NCI-H526 (cell line): Measurements from ENCODE around the gene RNF17.

Experiments
- DNase-seq, 2 experiments: peaks; one replicate each; lab custom pipeline; 2025; lab: John Stamatoyannopoulos, UW

RNF17 gene

DNA sequence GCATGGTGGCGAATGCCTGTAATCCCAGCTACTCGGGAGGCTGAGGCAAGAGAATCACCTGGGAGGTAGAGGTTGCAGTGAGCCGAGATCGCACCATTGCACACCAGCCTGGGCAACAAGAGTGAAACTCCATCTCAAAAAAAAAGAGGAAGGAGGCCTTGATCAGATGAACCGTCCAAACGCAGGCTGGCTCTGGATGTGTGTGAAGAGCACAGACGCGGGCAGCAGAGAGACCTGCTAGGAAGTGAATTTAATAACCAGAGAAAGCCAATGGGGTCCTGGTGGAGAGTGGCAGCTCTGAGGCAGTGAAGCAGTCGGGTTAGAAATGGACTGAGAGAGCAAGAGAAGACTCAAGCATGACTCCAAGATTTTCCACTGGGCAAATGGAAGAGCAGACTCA lies 136.5 kb downstream of the RNF17 start:
- no peak for DNase-seq

DNA sequence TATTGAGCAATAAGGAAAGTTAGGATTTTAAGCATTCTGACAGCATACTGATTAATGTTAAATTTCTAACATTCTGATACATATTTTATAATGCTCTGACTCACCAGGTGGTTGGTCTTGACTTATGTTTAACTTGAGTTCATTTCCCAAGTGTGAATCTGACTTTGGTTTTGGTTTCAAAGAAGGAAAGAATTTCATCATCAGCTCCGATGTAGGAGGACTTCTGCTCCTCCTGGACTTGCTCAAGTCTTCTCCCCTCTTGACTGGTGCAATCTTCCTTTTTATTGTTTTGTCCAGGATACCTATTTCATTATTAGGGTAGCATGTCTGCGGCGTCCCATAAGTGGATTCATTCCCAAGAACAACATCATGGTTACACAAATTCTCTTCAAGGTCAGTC lies 141.3 kb downstream of the RNF17 start:
- DNase-seq = no peak

DNA sequence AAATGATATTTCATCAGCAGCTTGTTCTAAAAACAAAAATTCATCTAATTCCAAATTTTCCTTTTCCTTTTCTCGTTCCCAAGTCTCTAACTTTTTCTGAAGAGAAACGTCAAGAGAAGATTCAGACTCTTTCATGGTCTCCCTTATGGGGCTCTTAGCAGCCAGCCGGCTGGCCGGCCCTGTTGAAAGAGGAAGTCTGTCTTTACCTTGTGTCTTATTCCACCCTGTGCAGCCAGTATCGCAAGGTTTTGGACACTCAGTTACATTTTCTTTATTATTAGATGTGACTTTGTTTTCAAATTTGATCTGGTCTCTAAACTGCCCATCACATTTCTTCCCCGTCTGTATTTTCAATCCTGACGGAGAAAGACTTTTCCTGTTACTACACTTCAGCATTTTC lies 142.3 kb downstream of the RNF17 start:
- no peak for DNase-seq

DNA sequence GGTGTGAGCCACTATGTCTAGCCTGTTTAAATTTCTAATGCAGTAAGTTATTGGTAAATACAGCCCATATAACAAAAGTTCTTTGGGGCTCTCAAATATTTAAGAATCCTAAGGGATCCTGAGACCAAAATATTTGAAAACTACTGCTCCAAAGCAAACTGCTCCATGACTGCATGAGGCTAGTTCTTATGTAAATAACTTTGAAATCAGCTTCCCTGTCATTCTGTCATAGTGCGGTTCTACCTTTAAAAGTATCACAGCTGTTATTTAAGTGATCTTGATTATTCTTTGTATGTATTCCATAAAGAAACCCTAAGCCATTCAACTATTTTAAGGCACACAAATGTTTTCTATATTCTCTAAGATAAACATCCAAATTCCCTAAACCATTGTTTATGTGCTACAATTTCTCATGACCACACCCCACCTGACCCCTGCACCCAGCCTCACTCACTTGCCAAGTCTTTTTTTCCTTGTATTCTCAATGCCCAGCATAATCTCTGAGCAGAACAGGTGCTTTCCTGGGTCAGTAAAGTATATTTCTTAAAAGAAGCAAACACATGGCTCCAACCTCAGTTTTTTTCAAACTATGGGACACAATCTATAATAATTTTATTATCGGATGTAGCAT lies 146.6 kb downstream of the RNF17 start:
- DNase-seq = no peak

DNA sequence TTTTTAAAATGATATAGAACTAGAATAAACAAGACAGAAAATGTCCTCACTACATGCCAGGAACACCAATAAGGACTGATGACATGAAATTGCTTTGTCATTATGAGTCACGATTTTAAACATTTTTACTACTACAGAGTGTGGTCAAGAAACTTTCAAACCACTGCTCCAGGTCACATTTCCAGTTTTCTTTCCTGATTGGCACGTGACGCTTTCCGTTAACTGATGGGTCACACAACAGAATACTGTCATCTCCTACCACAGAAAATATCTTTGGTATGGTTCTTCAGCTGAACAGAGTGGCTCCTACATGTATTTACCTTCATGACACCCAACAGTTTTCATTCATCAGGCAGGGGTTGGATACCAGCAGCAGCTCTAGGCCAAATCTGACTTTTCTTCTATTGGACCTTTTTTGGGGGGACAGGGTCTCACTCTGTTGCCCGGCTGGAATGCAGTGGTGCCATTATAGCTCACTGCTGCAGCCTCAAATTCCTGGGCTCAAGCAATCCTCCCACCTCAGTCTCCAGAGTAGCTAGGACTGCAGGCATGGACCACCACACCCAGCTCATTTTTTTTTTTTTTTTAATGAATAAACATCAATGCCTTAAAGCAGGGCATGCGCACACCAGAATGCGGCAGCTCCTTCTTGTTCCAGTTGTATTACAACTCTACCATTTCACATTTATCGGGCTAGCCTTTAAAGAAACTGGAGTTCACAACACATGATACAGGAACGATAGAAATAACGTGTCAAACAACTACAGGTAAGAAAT lies 147.4 kb downstream of the RNF17 start:
- DNase-seq = no peak

GRCh38 chr13:24916464-24916863 lies 152.5 kb downstream of the RNF17 start:
- DNase-seq = no peak

DNA sequence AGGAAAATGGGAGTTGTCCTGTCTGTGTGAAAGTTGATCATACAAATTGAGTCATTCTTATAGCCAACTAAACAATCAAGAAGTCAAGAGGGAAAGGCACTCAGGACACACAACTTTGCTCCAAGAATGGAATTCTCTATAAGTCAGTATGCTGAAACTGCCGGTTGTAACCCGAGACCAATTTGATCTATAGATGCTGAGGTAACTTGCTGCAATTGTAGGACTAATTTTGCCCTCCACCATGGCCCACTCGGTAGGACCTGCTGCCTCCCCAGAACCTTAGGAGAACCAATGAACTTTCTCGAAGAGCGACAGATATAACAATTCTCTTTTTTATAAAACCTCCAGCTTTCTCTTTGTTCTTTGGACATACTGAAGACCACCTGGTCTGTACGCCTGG lies 157.0 kb downstream of the RNF17 start:
- DNase-seq = no peak

DNA sequence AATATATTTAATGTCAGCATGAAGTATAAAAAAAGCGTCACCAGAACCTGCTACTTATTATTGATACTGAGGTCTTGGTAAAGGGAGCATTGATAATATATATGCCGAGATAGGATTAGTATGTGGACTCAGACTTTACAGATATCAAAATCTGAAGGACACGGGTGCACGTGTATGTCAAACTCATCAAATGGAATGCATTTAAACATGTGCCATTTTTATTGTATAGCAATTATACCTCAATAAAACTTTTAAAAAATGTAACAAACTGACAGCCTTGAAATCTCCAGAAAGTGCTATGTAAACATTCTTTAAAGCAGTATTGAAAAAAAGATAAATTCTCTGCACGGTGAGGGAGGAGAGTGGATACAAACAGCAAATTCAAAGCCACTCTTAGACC lies 157.9 kb downstream of the RNF17 start:
- no peak for DNase-seq

DNA sequence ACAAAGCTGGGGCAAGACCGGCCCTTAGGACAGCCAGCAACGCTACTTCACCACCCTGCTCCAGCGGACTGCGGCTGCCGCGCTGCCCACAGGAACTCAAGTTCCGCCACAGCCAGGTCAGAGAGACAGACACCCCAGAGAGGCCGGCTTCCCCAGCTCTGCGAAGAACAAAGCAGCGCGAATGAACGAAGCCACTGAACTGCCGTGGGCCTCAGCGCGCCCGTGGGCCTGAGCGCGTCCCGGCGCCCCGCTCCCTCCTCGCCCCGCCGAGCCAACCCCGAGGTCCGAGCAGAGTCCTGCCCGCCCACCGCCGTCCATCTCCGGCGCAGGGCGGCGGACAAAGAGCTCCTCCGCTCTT lies 158.4 kb downstream of the RNF17 start:
- no peak for DNase-seq

- peak; percentile 95 to 99 for DNase-seq
Observed at GRCh38 chr13:24922745-24923591, 159.0 kb downstream of the RNF17 start.

DNA sequence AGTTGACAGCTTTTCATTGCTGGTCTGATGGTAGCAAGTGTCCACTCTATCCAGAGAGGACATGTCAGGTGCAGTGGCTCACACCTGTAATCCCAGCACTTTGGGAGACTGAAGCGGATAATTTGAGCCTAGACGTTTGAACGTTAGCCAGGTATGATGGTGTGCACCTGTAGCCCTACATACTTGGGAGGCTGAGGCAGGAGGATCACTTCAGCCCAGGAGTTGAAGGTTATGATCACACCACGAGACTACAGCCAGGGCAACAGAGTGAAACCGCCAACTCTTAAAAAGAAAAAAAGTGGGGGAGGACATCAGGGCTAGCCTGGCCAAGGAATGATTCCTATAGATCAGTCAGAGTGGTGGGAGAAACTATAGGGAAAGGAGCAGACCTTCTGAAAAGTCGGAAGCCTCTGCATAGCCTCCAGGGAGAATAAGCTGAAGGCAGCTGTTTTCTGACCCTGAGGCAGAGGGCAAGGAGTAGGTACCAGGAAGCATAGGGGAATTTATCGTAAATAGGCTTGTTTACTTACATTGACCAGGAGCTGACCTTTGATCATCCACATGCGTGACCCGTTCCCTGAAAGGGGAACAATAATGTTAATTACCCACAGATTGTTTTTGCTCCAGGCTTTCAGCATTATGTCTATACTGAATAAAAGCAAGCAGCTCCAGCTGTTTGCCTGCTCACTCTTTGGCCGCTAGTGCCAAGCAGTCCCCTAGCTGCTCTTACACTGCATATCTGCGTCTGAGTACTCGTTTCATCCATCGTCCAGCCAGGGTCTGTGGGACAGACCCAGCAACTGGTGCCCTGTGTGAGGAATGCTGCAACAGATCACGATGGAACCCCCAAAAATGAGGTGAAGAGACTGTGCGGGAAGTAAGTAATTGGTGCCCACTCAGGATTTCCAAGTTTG lies 161.6 kb downstream of the RNF17 start:
- DNase-seq = no peak

DNA sequence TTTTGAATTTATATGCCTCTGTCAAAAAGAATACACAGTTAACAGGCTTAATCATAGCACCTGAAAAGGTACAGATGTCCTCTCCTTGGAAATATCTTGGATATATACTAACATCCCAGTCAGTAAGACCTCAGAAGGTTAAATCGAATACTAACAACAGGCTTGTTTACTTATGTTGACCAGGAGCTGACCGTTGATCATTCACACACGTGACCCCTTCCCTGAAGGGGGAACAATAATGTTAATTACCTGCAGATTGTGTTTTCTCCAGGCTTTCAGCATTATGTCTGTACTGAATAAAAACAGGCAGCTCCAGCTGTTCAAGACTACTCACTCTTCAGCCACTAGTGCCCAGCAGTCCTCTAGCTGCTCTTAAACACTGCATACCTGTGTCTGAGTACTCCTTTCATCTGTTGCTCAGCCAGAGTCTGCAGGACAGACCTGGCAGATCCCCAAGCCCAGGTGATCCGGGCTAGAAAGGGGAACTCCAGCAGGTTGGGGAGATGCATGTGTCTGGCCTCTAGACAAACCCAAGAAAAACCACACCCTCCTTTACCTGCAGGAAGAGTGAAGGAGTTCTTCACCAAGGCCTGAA lies 163.9 kb downstream of the RNF17 start:
- DNase-seq = peak in 1 of 2 experiments; percentile 19

DNA sequence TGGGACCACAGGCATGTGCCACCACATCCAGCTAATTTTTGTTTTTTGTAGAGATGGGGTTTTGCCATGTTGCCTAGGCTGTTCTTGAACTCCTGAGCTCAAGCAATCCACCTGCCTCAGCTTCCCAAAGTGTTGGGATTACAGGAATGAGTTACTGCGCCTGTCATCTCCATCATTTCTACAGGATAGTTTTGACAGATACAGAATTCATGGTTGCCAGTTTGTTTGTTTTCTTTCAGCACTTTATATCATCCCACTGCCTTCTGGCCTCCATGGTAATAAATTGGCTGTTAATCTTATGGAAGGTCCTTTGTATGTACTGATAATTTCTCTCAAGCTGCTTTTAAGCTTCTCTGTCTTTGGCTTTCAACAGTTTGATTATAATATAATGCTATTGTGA lies 165.2 kb downstream of the RNF17 start:
- no peak for DNase-seq
